ENCODE results near the gene WDFY2. TPM values are rescaled to one million over a fixed set of nuclear protein-coding genes. Genes with fewer than 3 reads are reported as not detected.

The WDFY2 gene
- total and polyA plus RNA-seq, 2 experiments from 2014 or later: 6.9 to 14.2 TPM

- peak; percentile 62 for DNase-seq
- 8 to 9% methylated on average over 8 of the region's 8 CpGs for WGBS, 2 experiments (ENCODE audit: low coverage in 1 of 2, low lambda C conversion rate in 2 of 2, missing lambda C conversion rate in 2 of 2)
- Histone ChIP-seq H3K4me2 (ENCODE audit: unreplicated experiment) (peak overlapping the region; percentile 68), H3F3A (ENCODE audit: insufficient read depth) (peaks cover 21% of the 10 kb centered on the region), H3K9me3 (ENCODE audit: low read depth) (no peaks in the 10 kb centered on the region), H3K79me2 (ENCODE audit: insufficient read depth) (peaks cover 97% of the 10 kb centered on the region), H2AFZ (peak overlapping the region; percentile 55), H3K36me3 (ENCODE audit: low read depth) (no peaks in the 10 kb centered on the region), H3K9ac (peak overlapping the region; percentile 51), H3K27me3 (replicated peaks; ENCODE audit: insufficient read depth) (no peaks in the 10 kb centered on the region), H3K4me3 (peak overlapping the region; percentile 40), H3K4me1 (ENCODE audit: insufficient read depth) (peaks cover 59% of the 10 kb centered on the region), H3K9me2 (ENCODE audit: insufficient read depth) (no peaks in the 10 kb centered on the region), H3K27ac (peak overlapping the region; percentile 41), H4K20me1 (ENCODE audit: insufficient read depth) (no peaks in the 10 kb centered on the region)
- in situ Hi-C loops (cut with MboI): no loop called here
- TF ChIP-seq EZH2phosphoT487 (IDR thresholded peaks at IDR 0.05; ENCODE audit: insufficient read depth, low read depth) (no peak), EZH2 (IDR thresholded peaks at IDR 0.05; ENCODE audit: insufficient read depth, poor library complexity, severe bottlenecking) (no peak)
Observed at GRCh38 chr13:51614350-51614786, 30.1 kb downstream of the WDFY2 start.

- in situ Hi-C loops (cut with MboI): no loop called here
- Histone ChIP-seq H3K79me2 (ENCODE audit: insufficient read depth) (peaks cover 89% of the 10 kb centered on the region), H2AFZ (no peak overlapping the region), H3F3A (ENCODE audit: insufficient read depth) (peaks cover 35% of the 10 kb centered on the region), H3K9me2 (ENCODE audit: insufficient read depth) (no peaks in the 10 kb centered on the region), H3K4me2 (ENCODE audit: unreplicated experiment) (peak overlapping the region; percentile 47), H3K36me3 (ENCODE audit: low read depth) (no peaks in the 10 kb centered on the region), H3K4me1 (ENCODE audit: insufficient read depth) (peaks cover 70% of the 10 kb centered on the region), H3K9me3 (ENCODE audit: low read depth) (no peaks in the 10 kb centered on the region), H3K27ac (peak overlapping the region; percentile 85), H3K9ac (peak overlapping the region; percentile 66; the same call in 1 of the 2 replicates), H3K27me3 (replicated peaks; ENCODE audit: insufficient read depth) (no peaks in the 10 kb centered on the region), H3K4me3 (no peak overlapping the region), H4K20me1 (ENCODE audit: insufficient read depth) (no peaks in the 10 kb centered on the region)
- TF ChIP-seq EZH2phosphoT487 (IDR thresholded peaks at IDR 0.05; ENCODE audit: insufficient read depth, low read depth) (no peak), EZH2 (IDR thresholded peaks at IDR 0.05; ENCODE audit: insufficient read depth, poor library complexity, severe bottlenecking) (no peak)
- no peak for DNase-seq
- 45 to 48% methylated on average over 1 of the region's 1 CpG for WGBS, 2 experiments (ENCODE audit: low coverage in 1 of 2, low lambda C conversion rate in 2 of 2, missing lambda C conversion rate in 2 of 2)
Observed at GRCh38 chr13:51618626-51619025, 34.4 kb downstream of the WDFY2 start.

- Histone ChIP-seq H3K36me3 (ENCODE audit: low read depth) (no peaks in the 10 kb centered on the region), H3K9me2 (ENCODE audit: insufficient read depth) (no peaks in the 10 kb centered on the region), H3K4me3 (0 out of 2 replicates have a peak overlapping the region, but pooled peaks have one; percentile 20), H4K20me1 (ENCODE audit: insufficient read depth) (no peaks in the 10 kb centered on the region), H3K9ac (peak overlapping the region; percentile 66), H3K27ac (peak overlapping the region; percentile 85), H2AFZ (no peak overlapping the region), H3K4me1 (ENCODE audit: insufficient read depth) (peaks cover 66% of the 10 kb centered on the region), H3K9me3 (ENCODE audit: low read depth) (no peaks in the 10 kb centered on the region), H3F3A (ENCODE audit: insufficient read depth) (peaks cover 35% of the 10 kb centered on the region), H3K4me2 (ENCODE audit: unreplicated experiment) (peak overlapping the region; percentile 47), H3K27me3 (replicated peaks; ENCODE audit: insufficient read depth) (no peaks in the 10 kb centered on the region), H3K79me2 (ENCODE audit: insufficient read depth) (peaks cover 89% of the 10 kb centered on the region)
- peak; percentile 88 for DNase-seq
- 3 to 5% methylated on average over 2 of the region's 2 CpGs for WGBS, 2 experiments (ENCODE audit: low coverage in 1 of 2, low lambda C conversion rate in 2 of 2, missing lambda C conversion rate in 2 of 2)
- in situ Hi-C loops (cut with MboI): no loop called here
- TF ChIP-seq EZH2 (IDR thresholded peaks at IDR 0.05; ENCODE audit: insufficient read depth, poor library complexity, severe bottlenecking): no peak
- no peak for TF ChIP-seq EZH2phosphoT487 (IDR thresholded peaks at IDR 0.05; ENCODE audit: insufficient read depth, low read depth)
Observed at GRCh38 chr13:51619614-51620013, 35.4 kb downstream of the WDFY2 start.

- Histone ChIP-seq H3K9me3 (ENCODE audit: low read depth) (no peaks in the 10 kb centered on the region), H3K27ac (peak overlapping the region; percentile 85), H3K4me3 (no peak overlapping the region), H3K9me2 (ENCODE audit: insufficient read depth) (no peaks in the 10 kb centered on the region), H3K79me2 (ENCODE audit: insufficient read depth) (peaks cover 89% of the 10 kb centered on the region), H3K4me1 (ENCODE audit: insufficient read depth) (peaks cover 59% of the 10 kb centered on the region), H3K4me2 (ENCODE audit: unreplicated experiment) (no peak overlapping the region), H3F3A (ENCODE audit: insufficient read depth) (peaks cover 35% of the 10 kb centered on the region), H4K20me1 (ENCODE audit: insufficient read depth) (no peaks in the 10 kb centered on the region), H2AFZ (no peak overlapping the region), H3K9ac (peak overlapping the region; percentile 66; the same call in 1 of the 2 replicates), H3K36me3 (ENCODE audit: low read depth) (no peaks in the 10 kb centered on the region), H3K27me3 (replicated peaks; ENCODE audit: insufficient read depth) (no peaks in the 10 kb centered on the region)
- DNase-seq: no peak
- in situ Hi-C loops (cut with MboI): no loop called here
- TF ChIP-seq EZH2phosphoT487 (IDR thresholded peaks at IDR 0.05; ENCODE audit: insufficient read depth, low read depth) (no peak), EZH2 (IDR thresholded peaks at IDR 0.05; ENCODE audit: insufficient read depth, poor library complexity, severe bottlenecking) (no peak)
- 74 to 75% methylated on average over 11 of the region's 11 CpGs for WGBS, 2 experiments (ENCODE audit: low coverage in 1 of 2, low lambda C conversion rate in 2 of 2, missing lambda C conversion rate in 2 of 2)
Observed at GRCh38 chr13:51620165-51620983, 36.1 kb downstream of the WDFY2 start.

All from GM23248 (cell line).